NCI-H1694 (cell line): ENCODE measurements around the gene DCAF11.
A peak's percentile ranks its signal among the peaks of the same experiment; 100 is the strongest.

Experiments used
- DNase-seq: peaks from one replicate; lab custom pipeline; 2025; lab: John Stamatoyannopoulos, UW

DCAF11 gene

DNA sequence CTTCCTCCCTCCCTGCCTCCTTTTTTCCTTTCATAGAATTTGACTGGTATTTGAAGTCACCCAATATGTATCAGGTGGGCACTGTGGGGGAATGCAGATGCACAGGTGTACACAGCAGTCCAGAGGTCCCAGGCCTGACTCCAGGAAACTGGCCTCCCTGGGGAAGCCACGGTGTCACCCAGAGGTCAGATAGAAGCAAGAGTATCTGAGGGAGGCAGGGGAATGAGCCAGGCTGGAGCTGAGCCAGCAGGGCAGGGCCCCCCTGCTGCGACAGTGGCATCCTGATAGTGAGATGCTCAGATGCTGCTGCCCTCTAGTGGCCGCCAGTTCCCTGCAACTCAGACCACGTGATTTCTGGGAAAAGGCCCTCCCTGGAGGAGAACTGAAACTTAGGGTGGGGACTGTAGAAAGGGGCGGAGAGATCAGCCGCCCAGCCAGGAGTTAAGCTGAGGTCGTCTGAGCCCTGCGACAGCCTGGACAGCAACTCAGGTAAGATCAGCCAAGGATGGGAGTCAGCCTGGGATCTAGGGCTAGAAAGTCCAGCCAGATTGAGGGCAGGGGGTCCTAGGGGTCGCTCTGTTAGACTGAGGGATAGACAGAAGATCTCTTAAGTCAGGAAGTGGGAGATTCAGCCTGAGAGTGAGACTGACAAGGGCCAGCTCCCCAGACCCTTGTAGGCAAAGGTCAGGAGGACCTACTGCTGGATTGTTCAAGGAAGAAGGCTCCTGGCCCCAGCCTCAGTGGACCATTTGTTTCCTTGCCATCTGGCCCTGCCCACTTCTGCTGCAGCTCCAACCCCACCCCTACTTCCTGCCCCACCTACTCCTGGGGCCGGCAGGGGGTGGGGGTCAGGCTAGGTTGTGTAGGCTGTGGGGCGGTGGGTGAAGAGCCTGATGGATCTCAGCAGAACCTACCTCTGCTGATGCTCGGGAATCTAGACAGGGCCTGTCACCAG, 46.5 kb downstream of the DCAF11 start, which contains the start of gene IRF9:
Gene IRF9, plus strand, starts transcription at position 416 of the 955 bp plus-strand sequence. CDS start 880 bp downstream, outside the sequence.
- DNase-seq: peak; percentile 94

GRCh38 chr14:24162093-24162492, 47.5 kb downstream of the DCAF11 start:
- DNase-seq: no peak

DNA sequence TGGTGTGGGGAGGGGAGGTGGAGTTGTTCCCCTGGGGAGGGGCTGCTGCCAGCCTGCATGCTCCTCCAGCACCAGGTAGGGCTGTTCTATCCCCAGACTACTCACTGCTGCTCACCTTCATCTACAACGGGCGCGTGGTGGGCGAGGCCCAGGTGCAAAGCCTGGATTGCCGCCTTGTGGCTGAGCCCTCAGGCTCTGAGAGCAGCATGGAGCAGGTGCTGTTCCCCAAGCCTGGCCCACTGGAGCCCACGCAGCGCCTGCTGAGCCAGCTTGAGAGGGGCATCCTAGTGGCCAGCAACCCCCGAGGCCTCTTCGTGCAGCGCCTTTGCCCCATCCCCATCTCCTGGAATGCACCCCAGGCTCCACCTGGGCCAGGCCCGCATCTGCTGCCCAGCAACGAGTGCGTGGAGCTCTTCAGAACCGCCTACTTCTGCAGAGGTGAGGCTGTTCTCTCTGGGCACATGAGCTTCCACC, 50.0 kb downstream of the DCAF11 start:
- DNase-seq: no peak

- no peak for DNase-seq
Measured at GRCh38 chr14:24165785-24166184, 51.2 kb downstream of the DCAF11 start.

DNA sequence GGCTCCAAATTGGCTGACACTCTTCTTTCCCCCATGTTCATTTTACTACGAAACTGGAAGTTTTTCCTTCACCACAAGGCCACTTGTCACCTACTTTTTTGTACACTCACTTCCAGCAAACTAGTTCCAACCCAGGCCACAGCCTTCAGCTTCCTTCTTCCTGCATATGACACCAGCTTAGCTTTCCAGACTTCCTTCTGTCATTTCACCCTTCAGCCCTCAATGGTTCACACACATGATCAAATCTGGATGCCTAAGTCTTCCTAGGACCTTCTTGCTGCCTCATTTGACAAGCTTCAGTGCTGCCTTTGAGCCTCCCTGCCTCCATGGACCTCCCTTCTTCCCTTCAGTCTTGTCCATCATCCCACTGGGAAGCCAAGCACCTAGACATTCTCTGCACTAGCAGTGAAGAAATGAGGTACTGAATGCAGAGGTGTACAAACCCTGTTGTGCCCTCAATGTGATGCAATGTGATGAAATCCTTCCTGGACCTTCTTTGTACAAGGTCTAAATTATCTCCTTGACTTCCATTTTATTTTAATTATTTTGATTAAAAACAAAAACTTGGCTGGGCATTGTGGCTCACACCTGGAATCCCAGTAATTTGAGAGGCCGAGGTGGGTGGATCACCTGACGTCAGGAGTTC, 53.0 kb downstream of the DCAF11 start:
- DNase-seq: no peak

DNA sequence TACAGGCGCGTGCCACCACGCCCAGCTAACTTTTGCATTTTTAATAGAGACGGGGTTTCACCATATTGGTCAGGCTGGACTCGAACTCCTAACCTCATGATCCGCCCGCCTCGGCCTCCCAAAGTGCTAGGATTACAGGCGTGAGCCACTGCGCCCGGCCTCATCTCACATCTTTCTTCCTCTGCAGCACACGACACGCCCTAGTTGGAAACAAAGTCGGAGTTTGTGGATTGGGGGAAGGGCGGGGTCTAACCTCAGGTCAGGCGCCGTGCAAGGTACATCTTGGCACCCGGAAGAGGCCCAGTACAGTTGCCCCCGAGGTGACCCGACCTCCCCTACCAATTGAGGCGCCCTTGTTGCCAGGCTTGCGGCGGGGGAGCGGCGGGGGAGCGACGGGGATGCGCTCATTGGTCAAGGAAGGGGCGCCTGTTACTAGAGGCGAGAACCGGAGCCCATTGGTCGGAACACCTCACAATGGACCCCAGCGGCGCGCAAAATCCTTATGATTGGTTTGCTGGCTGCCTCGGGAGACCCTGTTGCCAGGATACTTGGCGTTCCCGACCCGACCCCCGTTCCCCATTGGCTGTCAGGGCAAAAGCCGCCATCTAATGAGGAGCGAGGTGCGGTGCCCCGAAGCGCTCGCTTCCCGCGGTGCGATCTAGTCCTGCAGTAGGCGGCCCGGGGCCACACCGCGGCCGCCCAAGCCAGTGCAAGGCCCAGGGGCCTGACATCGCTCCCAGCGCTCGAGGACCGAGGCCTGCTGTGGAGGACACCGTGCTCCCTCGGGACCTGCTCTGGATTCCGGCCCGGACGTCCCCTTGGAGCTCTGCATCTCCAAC, 57.1 kb downstream of the DCAF11 start, which contains the start of gene REC8:
Gene REC8, plus strand, starts transcription at position 659 of the 839 bp plus-strand sequence. CDS start 473 bp downstream, outside the sequence.
- peak; percentile 98 for DNase-seq

- peak; percentile 18 for DNase-seq
Measured at GRCh38 chr14:24172261-24172860, 57.8 kb downstream of the DCAF11 start.

DNA sequence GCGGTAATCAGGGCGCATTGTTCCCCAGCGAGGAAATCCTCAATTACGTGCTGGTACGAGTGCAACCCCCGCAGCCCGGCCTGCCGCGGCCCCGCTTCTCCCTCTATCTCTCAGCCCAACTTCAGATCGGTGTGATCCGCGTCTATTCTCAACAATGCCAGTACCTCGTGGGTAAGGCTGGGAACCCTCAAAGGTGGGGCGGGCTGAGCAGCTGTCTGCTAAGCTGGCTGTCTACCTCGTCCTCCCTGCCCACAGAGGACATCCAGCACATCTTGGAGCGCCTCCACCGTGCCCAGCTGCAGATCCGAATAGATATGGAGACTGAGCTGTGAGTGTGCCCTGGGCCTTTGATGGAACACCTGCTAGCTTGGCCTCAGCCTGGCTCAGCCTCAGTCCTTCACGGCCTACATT, 58.3 kb downstream of the DCAF11 start:
- no peak for DNase-seq
